OCI-LY1 (cell line): ENCODE measurements around the gene SLC9A4.

Experiments used
- H2AFZ ChIP-seq: fragments of 200-600 bp; sonication (generic), shearing (Covaris generic); 2 replicates; pipeline ENCODE4 v1.6.0; 2014; ENCODE audit warnings: antibody characterized with exemption, mild to moderate bottlenecking, low read length
- H3F3A ChIP-seq: fragments of 200-600 bp; sonication (generic), shearing (Covaris generic); 2 replicates; pipeline ENCODE4 v1.6.0; 2014; ENCODE audit warnings: mild to moderate bottlenecking, antibody characterized with exemption, low read length, moderate library complexity; ENCODE audit not compliant: insufficient read depth
- H3K27ac ChIP-seq: fragments of 200-600 bp; sonication (generic); 2 replicates; pipeline ENCODE4 v1.5.1; 2014; ENCODE audit warnings: low read length, mixed run types, mild to moderate bottlenecking, low read depth; ENCODE audit not compliant: poor library complexity, severe bottlenecking
- H3K27me3 ChIP-seq: fragments of 200-600 bp; sonication (generic); 2 replicates; pipeline ENCODE4 v1.6.0; 2014; ENCODE audit warnings: antibody characterized with exemption, mild to moderate bottlenecking, low read length, moderate library complexity; ENCODE audit not compliant: insufficient read depth
- H3K36me3 ChIP-seq: fragments of 200-600 bp; sonication (generic); 2 replicates; pipeline ENCODE4 v1.6.1; 2014; ENCODE audit warnings: mild to moderate bottlenecking, antibody characterized with exemption, low read length, moderate library complexity, mixed read lengths; ENCODE audit not compliant: insufficient read depth
- H3K4me1 ChIP-seq: fragments of 200-600 bp; sonication (generic); 2 replicates; pipeline ENCODE4 v1.5.1; 2014; ENCODE audit warnings: mild to moderate bottlenecking, low read length, moderate library complexity; ENCODE audit not compliant: insufficient read depth, severe bottlenecking
- H3K4me2 ChIP-seq: fragments of 200-600 bp; sonication (generic), shearing (Covaris generic); 2 replicates; pipeline ENCODE4 v1.6.1; 2014; ENCODE audit warnings: low read length
- H3K4me3 ChIP-seq: fragments of 200-600 bp; sonication (generic); 2 replicates; pipeline ENCODE4 v1.5.1; 2014; ENCODE audit warnings: low read length, low read depth, mild to moderate bottlenecking, mixed read lengths; ENCODE audit not compliant: poor library complexity, severe bottlenecking
- H3K79me2 ChIP-seq: fragments of 200-600 bp; shearing (Covaris generic); 2 replicates; pipeline ENCODE4 v1.6.1; 2016; ENCODE audit warnings: mixed run types, low read length, mixed read lengths; ENCODE audit not compliant: insufficient read depth
- H3K9ac ChIP-seq: fragments of 200-600 bp; sonication (generic), shearing (Covaris generic); 2 replicates; pipeline ENCODE4 v1.6.1; 2014; ENCODE audit warnings: mild to moderate bottlenecking, low read length, mixed read lengths
- H3K9me2 ChIP-seq: fragments of 200-600 bp; sonication (generic), shearing (Covaris generic); 2 replicates; pipeline ENCODE4 v1.6.1; 2014; ENCODE audit warnings: low read depth, mild to moderate bottlenecking, low read length, mixed read lengths
- H3K9me3 ChIP-seq: fragments of 200-600 bp; shearing (Covaris generic); 2 replicates; pipeline ENCODE4 v1.6.1; 2014; ENCODE audit warnings: low read length, mixed read lengths
- H4K20me1 ChIP-seq: fragments of 200-600 bp; sonication (generic), shearing (Covaris generic); 2 replicates; pipeline ENCODE4 v1.6.0; 2016; ENCODE audit warnings: mild to moderate bottlenecking, low read length; ENCODE audit not compliant: insufficient read depth
- CTCF ChIP-seq: fragments of 200-600 bp; sonication (generic), shearing (Covaris generic); IDR thresholded peaks from 2 replicates; pipeline ENCODE4 v1.5.1; 2017; ENCODE audit warnings: mild to moderate bottlenecking, antibody characterized with exemption, low read length, moderate library complexity, mixed read lengths
- EZH2 ChIP-seq: fragments of 200-600 bp; sonication (generic), shearing (Covaris generic); IDR thresholded peaks from 2 replicates; pipeline ENCODE4 v1.8.0; 2017; ENCODE audit warnings: borderline replicate concordance, mixed run types, mild to moderate bottlenecking, antibody characterized with exemption, low read length, moderate library complexity, mixed read lengths

SLC9A4 gene

GRCh38 chr2:102455061-102455670 lies 17.9 kb upstream of the SLC9A4 start:
- Histone ChIP-seq H3K9me3 (no peaks in the 10 kb centered on the region), H3K36me3 (no peaks in the 10 kb centered on the region), H3K9ac (no peak overlapping the region), H3K4me1 (no peaks in the 10 kb centered on the region), H3K4me3 (no peak overlapping the region), H3K79me2 (no peaks in the 10 kb centered on the region), H3K27me3 (no peaks in the 10 kb centered on the region), H3K4me2 (no peak overlapping the region), H3K27ac (no peak overlapping the region), H2AFZ (no peak overlapping the region), H4K20me1 (no peaks in the 10 kb centered on the region), H3F3A (no peaks in the 10 kb centered on the region), H3K9me2 (no peaks in the 10 kb centered on the region)
- TF ChIP-seq CTCF (no peak), EZH2 (no peak)

GRCh38 chr2:102460467-102460866 lies 12.6 kb upstream of the SLC9A4 start:
- Histone ChIP-seq H3K27me3 (no peaks in the 10 kb centered on the region; the same call in 1 of the 2 replicates), H3K27ac (no peak overlapping the region), H3K9me3 (no peaks in the 10 kb centered on the region), H3K36me3 (no peaks in the 10 kb centered on the region), H3K4me2 (no peak overlapping the region), H4K20me1 (no peaks in the 10 kb centered on the region), H3F3A (no peaks in the 10 kb centered on the region), H2AFZ (no peak overlapping the region), H3K9ac (no peak overlapping the region), H3K4me3 (no peak overlapping the region), H3K4me1 (no peaks in the 10 kb centered on the region), H3K79me2 (no peaks in the 10 kb centered on the region), H3K9me2 (no peaks in the 10 kb centered on the region)
- TF ChIP-seq CTCF (no peak), EZH2 (no peak)

GRCh38 chr2:102461188-102461587 lies 11.8 kb upstream of the SLC9A4 start:
- H3K9me2 ChIP-seq, result no peaks in the 10 kb centered on the region
- no peak overlapping the region for H3K4me2 ChIP-seq
- H3K27me3 ChIP-seq, result no peaks in the 10 kb centered on the region; the same call in 1 of the 2 replicates
- no peaks in the 10 kb centered on the region for H3K9me3 ChIP-seq
- no peak overlapping the region for H3K9ac ChIP-seq
- no peaks in the 10 kb centered on the region for H3K36me3 ChIP-seq
- TF ChIP-seq CTCF, result no peak
- no peak for TF ChIP-seq EZH2
- H2AFZ ChIP-seq, result no peak overlapping the region
- H3K27ac ChIP-seq, result no peak overlapping the region
- no peaks in the 10 kb centered on the region for H4K20me1 ChIP-seq
- no peaks in the 10 kb centered on the region for H3F3A ChIP-seq
- H3K4me1 ChIP-seq, result no peaks in the 10 kb centered on the region
- no peaks in the 10 kb centered on the region for H3K79me2 ChIP-seq
- H3K4me3 ChIP-seq, result no peak overlapping the region
